ENCODE measurements around the gene PRKACA.

- no peak for TF ChIP-seq EZH2 (IDR thresholded peaks at IDR 0.05; ENCODE audit: insufficient read depth, poor library complexity, severe bottlenecking)
- no peak for TF ChIP-seq EZH2phosphoT487 (IDR thresholded peaks at IDR 0.05; ENCODE audit: insufficient read depth, low read depth)
Observed at GRCh38 chr19:14072535-14073260, 44.9 kb downstream of the PRKACA start, which contains the start of gene MISP3.

All from GM23248 (cell line).